AG20443 (cell line): Measurements from ENCODE around the gene SPI1.

Source experiments
- DNase-seq: peaks from one replicate; pipeline ENCODE4 v3.0.0; 2012; ENCODE audit warnings: low spot score, mixed read lengths

The SPI1 gene

GRCh38 chr11:47388697-47389576, 10.6 kb upstream of the SPI1 start:
- DNase-seq = no peak

GRCh38 chr11:47387944-47388696, 9.8 kb upstream of the SPI1 start:
- no peak for DNase-seq

- DNase-seq = no peak
Observed at GRCh38 chr11:47384498-47384897, 6.2 kb upstream of the SPI1 start.

- DNase-seq = no peak
Observed at GRCh38 chr11:47383071-47383470, 4.7 kb upstream of the SPI1 start.

- no peak for DNase-seq
Observed at GRCh38 chr11:47380078-47380477, 1.7 kb upstream of the SPI1 start.

- DNase-seq = no peak
Observed at GRCh38 chr11:47379317-47379716, 970 bp upstream of the SPI1 start.

- no peak for DNase-seq
Observed at GRCh38 chr11:47378836-47379170, 456 bp upstream of the SPI1 start.

GRCh38 chr11:47377571-47378009, 757 bp downstream of the SPI1 start:
- DNase-seq = no peak

- peak; percentile 45 for DNase-seq
Observed at GRCh38 chr11:47376525-47377371, 1.6 kb downstream of the SPI1 start.

GRCh38 chr11:47376107-47376524, 2.2 kb downstream of the SPI1 start:
- no peak for DNase-seq

- no peak for DNase-seq
Observed at GRCh38 chr11:47375546-47376085, 2.7 kb downstream of the SPI1 start.

- no peak for DNase-seq
Observed at GRCh38 chr11:47375020-47375419, 3.3 kb downstream of the SPI1 start.

- no peak for DNase-seq
Observed at GRCh38 chr11:47374720-47375019, 3.7 kb downstream of the SPI1 start.

GRCh38 chr11:47373876-47374719, 4.2 kb downstream of the SPI1 start:
- peak; percentile 93 for DNase-seq

GRCh38 chr11:47372422-47372821, 5.9 kb downstream of the SPI1 start:
- no peak for DNase-seq

GRCh38 chr11:47369676-47370075, 8.7 kb downstream of the SPI1 start:
- no peak for DNase-seq

- DNase-seq = no peak
Observed at GRCh38 chr11:47366020-47366490, 12.3 kb downstream of the SPI1 start.

- DNase-seq = no peak
Observed at GRCh38 chr11:47361419-47361818, 16.9 kb downstream of the SPI1 start.

- no peak for DNase-seq
Observed at GRCh38 chr11:47360341-47360740, 18.0 kb downstream of the SPI1 start.

GRCh38 chr11:47359586-47359985, 18.8 kb downstream of the SPI1 start:
- DNase-seq = no peak

GRCh38 chr11:47359162-47359561, 19.2 kb downstream of the SPI1 start:
- no peak for DNase-seq
